HG02938 (cell line): Measurements from ENCODE around the gene XAGE1A.
"Not testable (repeated sequence)": the region's sequence is repeated elsewhere in the genome, so short reads cannot be mapped to it uniquely, and the experiment has no call there.

ENCODE experiments used
- ATAC-seq: cut with Tn5 transposase; IDR thresholded peaks from one replicate; pipeline ENCODE4 v1.9.1; 2021; ENCODE audit warnings: mild to moderate bottlenecking, moderate library complexity; ENCODE audit not compliant: unreplicated experiment

XAGE1A gene

GRCh38 chrX:52495545-52496418 is at the start of gene XAGE1A:
TSS of gene XAGE1A (plus strand) at chrX:52495808. CDS start at chrX:52497362, 1,554 bp downstream.
- not testable (repeated sequence) for ATAC-seq

DNA sequence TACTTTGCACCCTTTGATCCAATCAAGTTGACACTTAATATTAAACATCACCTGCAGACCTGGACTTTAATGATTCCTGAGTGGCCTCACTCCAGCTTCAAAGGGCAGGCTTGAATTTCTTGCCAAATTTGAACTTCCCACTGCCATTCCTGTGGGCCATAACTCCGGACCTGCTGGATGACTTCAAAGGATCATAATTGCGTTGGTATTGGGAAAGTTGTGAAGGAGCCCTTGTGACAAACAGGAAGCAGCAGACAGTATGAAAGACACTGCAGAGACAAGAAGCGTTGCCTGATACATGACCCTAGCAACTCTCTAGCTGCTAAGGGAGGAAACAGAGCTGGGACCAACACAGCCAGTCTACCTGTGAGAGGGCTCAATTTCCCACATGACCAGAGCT is 43.6 kb upstream of the XAGE1A start:
- ATAC-seq = not testable (repeated sequence)

DNA sequence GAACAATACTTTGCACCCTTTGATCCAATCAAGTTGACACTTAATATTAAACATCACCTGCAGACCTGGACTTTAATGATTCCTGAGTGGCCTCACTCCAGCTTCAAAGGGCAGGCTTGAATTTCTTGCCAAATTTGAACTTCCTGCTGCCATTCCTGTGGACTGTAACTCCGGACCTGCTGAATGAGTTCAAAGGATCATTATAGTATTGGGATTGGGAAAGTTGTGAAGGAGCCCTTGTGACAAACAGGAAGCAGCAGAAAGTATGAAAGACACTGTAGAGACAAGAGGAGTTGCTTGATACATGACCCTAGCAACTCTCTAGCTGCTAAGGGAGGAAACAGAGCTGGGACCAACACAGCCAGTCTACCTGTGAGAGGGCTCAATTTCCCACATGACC is 24.3 kb upstream of the XAGE1A start:
- not testable (repeated sequence) for ATAC-seq

DNA sequence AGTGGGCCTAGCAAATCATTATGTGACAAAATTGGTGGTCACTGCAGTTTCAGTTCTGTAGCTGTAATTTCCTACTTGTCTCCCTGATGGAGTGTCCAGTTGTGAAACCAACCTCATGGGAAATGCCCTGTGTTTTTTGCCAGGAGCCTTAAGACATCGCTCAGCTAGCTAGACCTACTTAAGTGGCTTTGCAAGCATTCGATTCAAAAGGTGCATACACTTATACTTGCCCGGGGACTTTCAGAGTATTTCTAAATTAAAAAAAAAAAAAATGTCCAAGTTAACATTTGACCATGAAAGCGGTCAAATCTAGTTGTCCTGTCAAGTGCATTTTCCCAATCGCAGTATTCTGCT is 788 bp downstream of the XAGE1A start:
- not testable (repeated sequence) for ATAC-seq

DNA sequence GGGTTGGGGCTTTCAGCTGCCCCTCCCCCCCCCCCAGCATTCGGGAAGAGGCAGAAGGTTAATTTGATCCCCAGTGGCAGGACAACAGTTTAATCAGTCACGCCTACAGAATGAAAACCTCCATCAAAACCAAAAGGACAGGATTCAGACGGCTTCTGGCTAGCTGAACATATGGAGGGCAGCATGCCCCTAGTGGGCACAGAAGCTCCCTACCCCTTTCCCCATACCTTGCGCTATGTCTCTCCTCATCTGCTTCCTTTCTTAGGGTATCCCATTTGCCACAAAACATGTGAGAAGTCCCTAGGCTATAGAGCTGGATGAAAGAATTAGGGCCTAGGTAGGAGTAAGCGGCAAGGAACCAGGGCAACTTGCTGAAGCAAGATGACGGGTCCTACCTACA is 5.8 kb downstream of the XAGE1A start:
- ATAC-seq = not testable (repeated sequence)

- ATAC-seq = no peak
These were observed 8.9 kb downstream of the XAGE1A start for GRCh38 chrX:52504551-52504950.

DNA sequence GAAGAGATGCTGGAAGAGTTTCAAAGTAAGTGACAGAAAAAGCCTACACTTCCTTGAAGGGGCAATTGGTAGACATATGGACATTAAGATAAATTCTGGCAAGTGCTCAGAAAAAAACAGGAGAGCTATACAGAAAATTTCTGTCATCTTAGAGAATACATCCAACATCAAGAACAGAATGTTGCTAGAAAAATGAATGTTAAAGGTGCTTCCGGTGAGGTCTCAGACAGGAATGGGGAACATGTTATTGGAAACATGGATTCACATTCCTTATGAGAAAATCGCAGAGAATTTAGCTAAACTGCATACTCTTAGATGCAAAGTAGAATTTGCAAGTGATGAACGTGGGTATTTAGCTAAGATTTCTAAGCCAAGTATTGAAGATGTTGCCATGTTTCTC is 11.7 kb downstream of the XAGE1A start:
- no peak for ATAC-seq

DNA sequence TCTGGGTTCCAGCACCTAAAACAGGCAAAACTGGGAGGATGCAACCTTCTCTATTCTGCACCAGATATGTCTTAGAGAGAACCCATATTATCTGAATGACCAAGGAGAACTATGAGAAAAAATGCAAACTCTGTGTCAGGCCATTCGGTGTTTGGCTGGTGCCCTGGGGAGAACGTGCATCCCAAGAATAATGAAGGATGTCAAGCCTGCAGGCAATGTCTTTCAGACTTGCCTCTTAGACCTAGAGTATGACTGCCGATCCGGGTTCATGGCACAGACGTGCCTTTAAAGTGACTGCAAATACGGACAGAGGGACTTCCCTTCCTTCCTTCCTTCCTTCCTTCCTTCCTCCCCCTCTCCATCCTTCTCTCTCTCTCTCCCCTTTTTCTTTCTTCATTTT is 14.3 kb downstream of the XAGE1A start:
- no peak for ATAC-seq

DNA sequence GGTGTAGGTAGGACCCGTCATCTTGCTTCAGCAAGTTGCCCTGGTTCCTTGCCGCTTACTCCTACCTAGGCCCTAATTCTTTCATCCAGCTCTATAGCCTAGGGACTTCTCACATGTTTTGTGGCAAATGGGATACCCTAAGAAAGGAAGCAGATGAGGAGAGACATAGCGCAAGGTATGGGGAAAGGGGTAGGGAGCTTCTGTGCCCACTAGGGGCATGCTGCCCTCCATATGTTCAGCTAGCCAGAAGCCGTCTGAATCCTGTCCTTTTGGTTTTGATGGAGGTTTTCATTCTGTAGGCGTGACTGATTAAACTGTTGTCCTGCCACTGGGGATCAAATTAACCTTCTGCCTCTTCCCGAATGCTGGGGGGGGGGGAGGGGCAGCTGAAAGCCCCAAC is 15.5 kb downstream of the XAGE1A start:
- not testable (repeated sequence) for ATAC-seq

DNA sequence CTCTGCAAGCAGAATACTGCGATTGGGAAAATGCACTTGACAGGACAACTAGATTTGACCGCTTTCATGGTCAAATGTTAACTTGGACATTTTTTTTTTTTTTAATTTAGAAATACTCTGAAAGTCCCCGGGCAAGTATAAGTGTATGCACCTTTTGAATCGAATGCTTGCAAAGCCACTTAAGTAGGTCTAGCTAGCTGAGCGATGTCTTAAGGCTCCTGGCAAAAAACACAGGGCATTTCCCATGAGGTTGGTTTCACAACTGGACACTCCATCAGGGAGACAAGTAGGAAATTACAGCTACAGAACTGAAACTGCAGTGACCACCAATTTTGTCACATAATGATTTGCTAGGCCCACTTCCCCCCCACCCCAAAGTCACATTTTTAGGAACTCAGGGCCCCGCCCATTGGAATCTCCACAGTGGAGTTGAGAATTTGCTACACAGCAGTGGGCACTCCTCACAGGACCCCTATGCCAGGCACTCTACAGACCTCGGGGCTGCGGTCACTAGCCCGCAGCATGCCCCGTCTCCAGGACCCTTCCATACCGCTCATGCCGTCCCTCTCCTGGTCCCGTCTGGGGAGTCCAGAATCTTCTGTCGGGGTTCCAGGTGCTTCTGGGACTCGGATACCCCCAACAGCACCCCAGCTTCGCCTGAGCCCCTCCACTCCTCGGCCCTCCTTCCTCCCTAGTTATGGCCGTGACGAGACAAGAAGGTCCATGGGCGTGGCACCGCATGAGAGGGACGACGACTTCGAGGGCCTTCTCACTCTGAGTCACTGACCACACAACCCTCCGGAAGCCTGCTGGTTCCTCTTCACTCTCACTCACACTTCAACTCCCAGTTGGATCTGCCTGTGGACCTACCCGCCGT is 20.7 kb downstream of the XAGE1A start:
- not testable (repeated sequence) for ATAC-seq

DNA sequence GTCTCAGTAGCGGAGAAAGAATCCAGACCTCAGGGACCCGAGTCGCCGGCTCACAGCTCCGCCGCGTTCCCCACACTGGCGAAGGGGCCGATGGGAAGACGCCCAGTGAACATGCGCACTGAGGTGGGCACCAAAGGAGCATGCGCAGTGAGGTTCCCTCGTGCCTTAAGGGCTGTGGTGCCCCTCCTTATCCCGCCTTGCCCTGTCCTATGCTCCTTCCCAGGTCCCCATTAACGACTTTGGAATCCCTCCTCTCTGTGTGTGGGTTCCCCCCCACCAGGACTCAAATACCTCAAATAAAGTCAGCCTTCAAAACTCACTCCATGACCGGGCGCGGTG is 21.3 kb downstream of the XAGE1A start, which contains the start of gene XAGE1B:
TSS of gene XAGE1B (minus strand) at position 77 of the 339 bp plus-strand sequence. CDS start 1,536 bp downstream, outside the sequence.
- ATAC-seq = not testable (repeated sequence)

GRCh38 chrX:52541051-52541450 is 45.4 kb downstream of the XAGE1A start:
- not testable (repeated sequence) for ATAC-seq

DNA sequence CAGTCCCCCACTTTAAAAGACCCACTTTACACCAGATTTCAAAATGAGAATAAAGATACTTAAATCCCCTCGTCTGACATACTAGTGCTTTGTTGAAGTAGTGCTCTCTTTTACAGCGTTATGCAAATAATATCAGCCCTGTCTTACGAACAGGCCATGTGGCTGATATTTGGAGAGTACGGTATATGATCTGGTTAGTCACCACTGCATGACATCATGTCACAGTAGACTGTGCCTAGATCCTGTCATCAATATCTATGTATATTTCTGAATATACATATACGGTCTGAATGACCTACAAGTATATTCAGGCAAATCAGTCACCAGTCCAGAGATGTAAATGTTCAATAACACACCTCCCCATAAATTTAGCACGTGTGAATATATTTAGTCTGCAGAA is 46.7 kb downstream of the XAGE1A start:
- ATAC-seq = no peak

DNA sequence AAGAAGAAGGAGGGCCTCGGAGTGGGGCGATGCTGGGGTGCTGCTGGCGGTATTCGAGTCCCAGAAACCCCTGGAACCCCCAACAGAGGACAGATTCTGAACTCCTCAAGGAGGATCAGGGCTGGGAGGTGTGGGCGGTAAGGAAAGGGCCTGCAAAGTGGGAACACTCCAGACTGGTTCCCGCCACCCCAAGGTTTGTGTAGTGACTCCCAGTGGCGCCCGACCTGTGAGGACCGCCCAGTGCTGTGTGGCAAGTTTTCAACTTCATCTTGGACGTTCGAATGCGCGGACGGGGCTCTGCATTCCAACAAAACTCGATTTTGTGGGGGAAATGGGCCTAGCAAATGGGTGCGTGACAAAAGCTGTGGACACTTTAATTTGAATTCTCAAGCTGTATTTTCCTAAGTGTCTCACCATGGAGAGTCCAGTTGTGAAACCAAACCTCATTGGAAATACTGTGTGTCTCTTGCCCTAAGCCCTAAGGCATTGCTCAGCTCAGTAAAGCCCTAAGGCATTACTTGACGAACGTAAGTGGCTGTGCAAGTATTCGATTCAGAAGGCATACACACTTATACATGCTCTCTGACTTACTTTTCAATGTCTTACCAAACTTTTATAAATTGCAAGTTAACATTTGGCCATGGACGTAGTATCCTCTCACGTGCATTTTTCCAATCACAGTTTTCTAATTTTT is 48.7 kb downstream of the XAGE1A start:
- ATAC-seq = no peak

- ATAC-seq = not testable (repeated sequence)
These were observed 53.2 kb downstream of the XAGE1A start for GRCh38 chrX:52548769-52549168.
